PC-3 (cell line): ENCODE measurements around the gene MVK. TPM values are rescaled to one million over a fixed set of nuclear protein-coding genes. Genes with fewer than 3 reads are reported as not detected.

Experiments
- ATAC-seq: fragments of 200-7000 bp; cut with Tn5 transposase; 2 replicates; pipeline ENCODE4 v1.9.1; 2020; ENCODE audit warnings: mild to moderate bottlenecking, moderate library complexity
- BruUV-seq: library from RNA; stranded (reverse); fragments of 400-500 nt; replicated peaks from 2 replicates; lab custom pipeline; 2021; lab: Mats Ljungman, UMichigan
- CTCF ChIA-PET: fragments of 300-600 bp; sonication (Branson Sonifier 250); formaldehyde crosslinking; loops from one replicate; lab custom pipeline; 2022; ENCODE audit warnings: antibody characterized with exemption; lab: Charles Lee
- POLR2A ChIA-PET: fragments of 300-600 bp; sonication (Branson Sonifier 250); formaldehyde crosslinking; loops from one replicate; lab custom pipeline; 2022; ENCODE audit warnings: antibody characterized with exemption; ENCODE audit not compliant: unreplicated experiment; lab: Charles Lee
- DNase-seq: peaks from one replicate; pipeline ENCODE4 v3.0.0-alpha.2; 2015
- H2AFZ ChIP-seq: fragments of 300-600 bp; sonication (generic); 2 replicates; pipeline ENCODE4 v1.6.0; 2016; ENCODE audit warnings: antibody characterized with exemption, low read length
- H3F3A ChIP-seq: fragments of 300-600 bp; sonication (generic); one replicate; pipeline ENCODE4 v1.6.0; 2017; ENCODE audit warnings: antibody characterized with exemption, low read length, control low read depth, mild to moderate bottlenecking; ENCODE audit not compliant: unreplicated experiment
- H3K27ac ChIP-seq: fragments of 300-600 bp; sonication (generic); 2 replicates; pipeline ENCODE4 v1.5.1; 2016; ENCODE audit warnings: mild to moderate bottlenecking, low read length
- H3K27me3 ChIP-seq: fragments of 300-600 bp; sonication (generic); 2 replicates; pipeline ENCODE4 v1.6.1; 2016; ENCODE audit warnings: low read length, mixed read lengths
- H3K36me3 ChIP-seq: fragments of 300-600 bp; sonication (generic); 2 replicates; pipeline ENCODE4 v1.6.1; 2016; ENCODE audit warnings: low read depth, mixed run types, low read length, mixed read lengths
- H3K4me1 ChIP-seq: fragments of 300-600 bp; sonication (generic); 2 replicates; pipeline ENCODE4 v1.5.1; 2016; ENCODE audit warnings: low read length; ENCODE audit not compliant: insufficient read depth
- H3K4me2 ChIP-seq: fragments of 300-600 bp; sonication (generic); 2 replicates; pipeline ENCODE4 v1.6.0; 2016; ENCODE audit warnings: low read length
- H3K4me3 ChIP-seq: fragments of 300-600 bp; sonication (generic); 2 replicates; pipeline ENCODE4 v1.5.1; 2016; ENCODE audit warnings: mild to moderate bottlenecking, low read length, mixed read lengths
- H3K79me2 ChIP-seq: fragments of 300-600 bp; sonication (generic); 2 replicates; pipeline ENCODE4 v1.6.1; 2017; ENCODE audit warnings: low read length, mixed read lengths
- H3K9ac ChIP-seq: fragments of 300-600 bp; sonication (generic); 2 replicates; pipeline ENCODE4 v1.6.0; 2016; ENCODE audit warnings: mild to moderate bottlenecking, low read length
- H3K9me2 ChIP-seq: fragments of 300-600 bp; sonication (generic); replicated peaks from 2 replicates; pipeline ENCODE4 v1.6.1; 2016; ENCODE audit warnings: mixed run types, low read length, mixed read lengths
- H3K9me3 ChIP-seq: fragments of 300-600 bp; sonication (generic); 2 replicates; pipeline ENCODE4 v1.6.1; 2016; ENCODE audit warnings: low read length, mixed read lengths
- H4K20me1 ChIP-seq: fragments of 300-600 bp; sonication (generic); 2 replicates; pipeline ENCODE4 v1.6.1; 2016; ENCODE audit warnings: low read length, mixed read lengths
- CTCF ChIP-seq: fragments of 300-600 bp; sonication (generic); conservative IDR thresholded peaks from 2 replicates; pipeline ENCODE4 v1.5.1; 2017; ENCODE audit warnings: antibody characterized with exemption, low read depth, mild to moderate bottlenecking, low read length
- EZH2 ChIP-seq: fragments of 300-600 bp; sonication (generic); IDR thresholded peaks from one replicate; pipeline ENCODE4 v1.6.1; 2017; ENCODE audit warnings: antibody characterized with exemption, mild to moderate bottlenecking, low read length; ENCODE audit not compliant: unreplicated experiment
- EZH2phosphoT487 ChIP-seq: fragments of 300-600 bp; sonication (generic); IDR thresholded peaks from 2 replicates; pipeline ENCODE4 v1.6.1; 2018; ENCODE audit warnings: mild to moderate bottlenecking, antibody characterized with exemption, low read length, borderline replicate concordance
- intact Hi-C: fragments of 100-400 bp; cut with micrococcal nuclease; formaldehyde crosslinking; loops from 2 replicates; pipeline ENCODE4 v1.9.0; 2023
- total RNA-seq: library from RNA; depleted of rRNA; stranded (reverse); fragments of >200 nt; gene quantifications from 2 replicates; pipeline ENCODE4 v1.2.3, GENCODE V29; 2014

Gene MVK
- total RNA-seq, 1 experiment from 2014 or later, result 47.8 TPM

DNA sequence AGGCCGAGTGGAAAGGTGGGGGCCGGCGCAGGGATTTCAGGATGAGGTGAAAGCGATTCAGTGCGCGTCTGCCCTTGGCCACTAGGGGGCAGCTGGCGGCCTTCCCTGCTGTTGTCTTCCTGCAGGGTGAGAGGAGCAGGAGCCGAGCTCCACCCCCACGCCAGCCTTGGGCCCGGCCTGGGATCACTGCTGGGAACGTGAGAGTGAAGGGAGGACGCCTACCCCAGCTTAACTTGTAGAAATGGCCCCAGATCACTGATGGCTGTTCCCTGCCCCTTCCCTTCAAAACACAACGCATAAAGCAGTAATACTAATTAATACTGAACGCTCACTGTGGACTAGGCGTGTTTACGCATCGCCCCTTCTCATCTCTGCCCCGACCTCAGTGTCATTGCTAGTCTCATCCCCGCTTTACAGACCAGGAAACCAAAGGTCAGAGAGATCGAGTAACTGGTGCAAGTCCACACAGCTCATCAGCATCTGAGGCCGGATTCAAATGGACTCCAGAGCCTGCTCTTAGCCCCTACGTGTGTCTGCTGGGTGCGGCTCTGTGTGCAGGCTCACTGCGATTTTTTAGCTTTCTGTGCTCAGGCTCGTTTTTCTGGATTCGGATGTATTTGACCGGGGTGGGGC lies 24.3 kb downstream of the MVK start:
- CTCF ChIA-PET, result interaction anchor here (1.0 to 1.6 kb wide), 8 partner anchors 15 to 247 kb away, joined by 3 to 28 read pairs (median 6); partner anchors contain the start of gene FAM222A
- no peaks in the 10 kb centered on the region for H3K4me1 ChIP-seq
- no peak overlapping the region for H3K4me3 ChIP-seq
- TF ChIP-seq CTCF (peak; percentile 98), EZH2 (no peak), EZH2phosphoT487 (no peak)
- POLR2A ChIA-PET, result interaction anchor here (0.7 kb wide), 1 partner anchor 174 kb away, joined by 4 read pairs; no protein-coding TSS in a partner anchor
- no peaks in the 10 kb centered on the region for H4K20me1 ChIP-seq
- H3K36me3 ChIP-seq, result no peaks in the 10 kb centered on the region
- peak; percentile 91 for DNase-seq
- no peaks in the 10 kb centered on the region for H3K79me2 ChIP-seq
- no peak overlapping the region for H3K27ac ChIP-seq
- 0 out of 2 replicates have a peak overlapping the region, but pooled peaks have one; percentile 23 for H3K4me2 ChIP-seq
- H3F3A ChIP-seq, result no peaks in the 10 kb centered on the region
- no peaks in the 10 kb centered on the region for H3K9me3 ChIP-seq
- no peaks in the 10 kb centered on the region for H3K9me2 ChIP-seq
- no peak overlapping the region; the same call in 1 of the 2 replicates for H2AFZ ChIP-seq
- intact Hi-C loops, result loop anchor here (1.0 kb wide), 2 partner anchors 116 to 177 kb away; no protein-coding TSS in a partner anchor
- H3K27me3 ChIP-seq, result no peaks in the 10 kb centered on the region
- BruUV-seq, result TSS peak; percentile 27
- H3K9ac ChIP-seq, result no peak overlapping the region
- ATAC-seq, result peak; percentile 98

DNA sequence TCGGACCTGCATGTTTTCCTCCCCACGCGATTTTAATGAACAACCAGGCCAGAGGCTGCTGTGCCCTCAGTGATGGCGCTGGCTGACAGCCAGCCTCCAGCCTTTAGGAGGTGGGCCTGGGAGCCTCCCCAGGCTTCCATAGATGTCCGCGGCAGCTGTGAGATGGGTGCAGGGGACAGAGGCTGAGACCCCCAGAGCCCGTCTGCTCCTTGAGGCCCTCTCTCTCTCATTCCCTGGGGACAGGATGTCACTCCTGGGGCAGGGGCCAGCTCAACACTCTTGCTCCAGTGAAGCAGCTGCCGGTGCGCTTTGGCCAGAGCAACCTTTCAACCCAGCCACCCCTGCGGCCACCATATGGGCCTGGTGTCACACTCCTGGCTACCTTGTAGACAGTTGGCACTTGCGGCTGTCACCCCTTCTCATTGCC lies 24.8 kb downstream of the MVK start:
- CTCF ChIA-PET, result interaction anchor here (1.0 to 1.6 kb wide), 8 partner anchors 15 to 247 kb away, joined by 3 to 28 read pairs (median 6); partner anchors contain the start of gene FAM222A
- no peak for ATAC-seq

More for the DNA sequence above, 24.8 kb downstream of the MVK start:
- intact Hi-C loops, result no loop called here
- Histone ChIP-seq H3K4me3 (no peak overlapping the region), H3K4me1 (no peaks in the 10 kb centered on the region), H3K9me2 (no peaks in the 10 kb centered on the region), H3K4me2 (no peak overlapping the region), H3K9me3 (no peaks in the 10 kb centered on the region), H3K27me3 (no peaks in the 10 kb centered on the region), H3F3A (no peaks in the 10 kb centered on the region), H3K9ac (no peak overlapping the region), H3K36me3 (no peaks in the 10 kb centered on the region), H4K20me1 (no peaks in the 10 kb centered on the region), H3K79me2 (no peaks in the 10 kb centered on the region), H2AFZ (no peak overlapping the region), H3K27ac (no peak overlapping the region)
- TF ChIP-seq CTCF (no peak), EZH2phosphoT487 (no peak)
- POLR2A ChIA-PET, result no interaction called here
- no TSS peak for BruUV-seq
- DNase-seq, result no peak
